ENCODE measurements around the gene MYL11. TPM values are rescaled to one million over a fixed set of nuclear protein-coding genes. Genes with fewer than 3 reads are reported as not detected.

The MYL11 gene
- total RNA-seq, 1 donor from 2014 or later: 0.85 TPM

- no peak for DNase-seq (ENCODE audit: low spot score)
- Mint-ChIP-seq H3K9me3 (ENCODE audit: unreplicated experiment) (no peaks in the 10 kb centered on the region), H3K27ac (ENCODE audit: unreplicated experiment) (peak overlapping the region; percentile 93), H3K27me3 (ENCODE audit: unreplicated experiment) (peaks cover 12% of the 10 kb centered on the region), H3K36me3 (ENCODE audit: low read depth, unreplicated experiment) (peaks cover 9% of the 10 kb centered on the region), H3K4me3 (ENCODE audit: unreplicated experiment) (peak overlapping the region; percentile 94), H3K4me1 (ENCODE audit: unreplicated experiment) (peaks cover 35% of the 10 kb centered on the region)
- TF ChIP-seq CTCF (IDR thresholded peaks at IDR 0.05; ENCODE audit: unreplicated experiment): no peak
Measured at GRCh38 chr16:30372038-30372712, 2.4 kb upstream of the MYL11 start.

- DNase-seq (ENCODE audit: low spot score): no peak
- peaks cover 9% of the 10 kb centered on the region for H3K36me3 Mint-ChIP-seq (ENCODE audit: low read depth, unreplicated experiment)
- no peak overlapping the region for H3K4me3 Mint-ChIP-seq (ENCODE audit: unreplicated experiment)
- peaks cover 32% of the 10 kb centered on the region for H3K4me1 Mint-ChIP-seq (ENCODE audit: unreplicated experiment)
- peak overlapping the region; percentile 89 for H3K27ac Mint-ChIP-seq (ENCODE audit: unreplicated experiment)
- peaks cover 14% of the 10 kb centered on the region for H3K27me3 Mint-ChIP-seq (ENCODE audit: unreplicated experiment)
- no peaks in the 10 kb centered on the region for H3K9me3 Mint-ChIP-seq (ENCODE audit: unreplicated experiment)
- TF ChIP-seq CTCF (IDR thresholded peaks at IDR 0.05; ENCODE audit: unreplicated experiment): no peak
Measured at GRCh38 chr16:30372725-30373124, 1.9 kb upstream of the MYL11 start.

GRCh38 chr16:30375864-30376263, 1.3 kb downstream of the MYL11 start:
- Mint-ChIP-seq H3K4me1 (ENCODE audit: unreplicated experiment) (peaks cover 21% of the 10 kb centered on the region), H3K36me3 (ENCODE audit: low read depth, unreplicated experiment) (peaks cover 8% of the 10 kb centered on the region), H3K9me3 (ENCODE audit: unreplicated experiment) (no peaks in the 10 kb centered on the region), H3K27me3 (ENCODE audit: unreplicated experiment) (peaks cover 13% of the 10 kb centered on the region), H3K27ac (ENCODE audit: unreplicated experiment) (peak overlapping the region; percentile 42), H3K4me3 (ENCODE audit: unreplicated experiment) (no peak overlapping the region)
- TF ChIP-seq CTCF (IDR thresholded peaks at IDR 0.05; ENCODE audit: unreplicated experiment): no peak
- no peak for DNase-seq (ENCODE audit: low spot score)

GRCh38 chr16:30376461-30376902, 1.9 kb downstream of the MYL11 start:
- H3K4me3 Mint-ChIP-seq (ENCODE audit: unreplicated experiment): no peak overlapping the region
- H3K27ac Mint-ChIP-seq (ENCODE audit: unreplicated experiment): no peak overlapping the region
- TF ChIP-seq CTCF (IDR thresholded peaks at IDR 0.05; ENCODE audit: unreplicated experiment): no peak
- H3K36me3 Mint-ChIP-seq (ENCODE audit: low read depth, unreplicated experiment): peaks cover 7% of the 10 kb centered on the region
- no peaks in the 10 kb centered on the region for H3K9me3 Mint-ChIP-seq (ENCODE audit: unreplicated experiment)
- H3K4me1 Mint-ChIP-seq (ENCODE audit: unreplicated experiment): peaks cover 14% of the 10 kb centered on the region
- H3K27me3 Mint-ChIP-seq (ENCODE audit: unreplicated experiment): peaks cover 10% of the 10 kb centered on the region
- no peak for DNase-seq (ENCODE audit: low spot score)

- H3K36me3 Mint-ChIP-seq (ENCODE audit: low read depth, unreplicated experiment): peaks cover 4% of the 10 kb centered on the region
- peaks cover 9% of the 10 kb centered on the region for H3K4me1 Mint-ChIP-seq (ENCODE audit: unreplicated experiment)
- peak overlapping the region; percentile 89 for H3K4me3 Mint-ChIP-seq (ENCODE audit: unreplicated experiment)
- DNase-seq (ENCODE audit: low spot score): no peak
- H3K9me3 Mint-ChIP-seq (ENCODE audit: unreplicated experiment): no peaks in the 10 kb centered on the region
- peak overlapping the region; percentile 97 for H3K27ac Mint-ChIP-seq (ENCODE audit: unreplicated experiment)
- H3K27me3 Mint-ChIP-seq (ENCODE audit: unreplicated experiment): peaks cover 6% of the 10 kb centered on the region
- no peak for TF ChIP-seq CTCF (IDR thresholded peaks at IDR 0.05; ENCODE audit: unreplicated experiment)
Measured at GRCh38 chr16:30377050-30377811, 2.6 kb downstream of the MYL11 start.
